LNCAP (cell line): ENCODE results near the gene RFX1.

ENCODE experiments used
- TF ChIP-seq, protein P1 (sequence below): fragments of 450-650 bp; IDR thresholded peaks from 2 replicates; pipeline ENCODE4 v1.5.1; 2017; ENCODE audit warnings: mild to moderate bottlenecking

RFX1 gene

DNA sequence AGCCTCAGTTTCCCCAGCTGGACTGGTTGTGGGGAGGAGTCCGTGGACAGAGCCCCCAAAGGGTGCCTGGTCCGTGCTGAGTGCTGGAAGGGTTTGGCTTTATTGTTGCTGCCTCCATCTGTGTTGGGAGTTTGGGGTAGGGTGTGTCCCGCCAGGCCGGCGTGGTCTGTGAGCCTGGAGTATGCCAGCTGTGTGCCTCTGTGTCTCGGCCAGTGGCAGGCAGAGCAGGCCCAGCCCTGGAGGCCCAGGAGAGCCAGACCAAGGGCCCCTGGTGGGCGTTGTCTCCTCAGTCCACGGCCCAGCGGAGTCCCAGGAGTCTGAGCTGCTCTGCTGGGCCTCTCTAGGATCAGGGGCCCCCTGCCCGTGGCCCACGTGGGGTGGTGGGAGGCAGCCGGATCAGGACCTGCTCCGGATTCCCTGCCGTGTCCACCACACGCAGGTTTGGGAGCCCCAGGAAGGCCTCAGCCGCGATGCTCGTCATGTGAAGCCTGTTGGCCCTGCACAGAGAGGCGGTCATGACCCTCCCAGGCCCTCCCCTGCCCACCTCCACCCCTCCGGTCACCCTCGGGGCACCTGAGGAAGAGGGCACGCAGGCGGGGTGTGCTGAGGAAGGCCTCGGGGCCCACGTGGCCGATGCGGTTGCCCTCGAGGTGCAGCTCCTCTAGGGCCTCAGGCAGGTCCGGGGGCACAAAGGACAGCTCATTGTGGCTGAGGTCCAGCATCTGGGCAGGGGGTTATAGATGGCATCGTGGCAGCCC lies 74.5 kb downstream of the RFX1 start:
- TF ChIP-seq, protein P1, sequence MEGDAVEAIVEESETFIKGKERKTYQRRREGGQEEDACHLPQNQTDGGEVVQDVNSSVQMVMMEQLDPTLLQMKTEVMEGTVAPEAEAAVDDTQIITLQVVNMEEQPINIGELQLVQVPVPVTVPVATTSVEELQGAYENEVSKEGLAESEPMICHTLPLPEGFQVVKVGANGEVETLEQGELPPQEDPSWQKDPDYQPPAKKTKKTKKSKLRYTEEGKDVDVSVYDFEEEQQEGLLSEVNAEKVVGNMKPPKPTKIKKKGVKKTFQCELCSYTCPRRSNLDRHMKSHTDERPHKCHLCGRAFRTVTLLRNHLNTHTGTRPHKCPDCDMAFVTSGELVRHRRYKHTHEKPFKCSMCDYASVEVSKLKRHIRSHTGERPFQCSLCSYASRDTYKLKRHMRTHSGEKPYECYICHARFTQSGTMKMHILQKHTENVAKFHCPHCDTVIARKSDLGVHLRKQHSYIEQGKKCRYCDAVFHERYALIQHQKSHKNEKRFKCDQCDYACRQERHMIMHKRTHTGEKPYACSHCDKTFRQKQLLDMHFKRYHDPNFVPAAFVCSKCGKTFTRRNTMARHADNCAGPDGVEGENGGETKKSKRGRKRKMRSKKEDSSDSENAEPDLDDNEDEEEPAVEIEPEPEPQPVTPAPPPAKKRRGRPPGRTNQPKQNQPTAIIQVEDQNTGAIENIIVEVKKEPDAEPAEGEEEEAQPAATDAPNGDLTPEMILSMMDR, result no peak

- TF ChIP-seq, protein P1, result no peak
Measured at GRCh38 chr19:13930402-13930801, 75.7 kb downstream of the RFX1 start.

- TF ChIP-seq, protein P1, result no peak
Measured at GRCh38 chr19:13929956-13930355, 76.2 kb downstream of the RFX1 start.

GRCh38 chr19:13929340-13929739 lies 76.8 kb downstream of the RFX1 start:
- TF ChIP-seq, protein P1, result no peak

GRCh38 chr19:13926715-13927114 lies 79.4 kb downstream of the RFX1 start:
- TF ChIP-seq, protein P1, result no peak

GRCh38 chr19:13926010-13926409 lies 80.1 kb downstream of the RFX1 start:
- TF ChIP-seq, protein P1, result no peak

GRCh38 chr19:13923194-13923987 lies 82.7 kb downstream of the RFX1 start:
- TF ChIP-seq, protein P1, result no peak
